Esophagus mucosa (tissue), 1 donor: ENCODE data around the gene GUCY2D. TPM values are rescaled to one million over a fixed set of nuclear protein-coding genes. Genes with fewer than 3 reads are reported as not detected.
A peak's percentile ranks its signal among the peaks of the same experiment; 100 is the strongest.
"Not testable (repeated sequence)": the region's sequence is repeated elsewhere in the genome, so short reads cannot be mapped to it uniquely, and the experiment has no call there.

Experiments used
- ATAC-seq: fragments of 200-7000 bp; cut with Tn5 transposase; one replicate; pipeline ENCODE4 v1.9.1; 2020
- total RNA-seq: library from RNA; stranded (reverse); gene quantifications from one replicate; pipeline ENCODE4 v1.2.4, GENCODE V29; 2023
- donor health status: DM: yes; HTN: yes; CAD: no.

GUCY2D gene
- total RNA-seq, 1 donor from 2014 or later = 3.5 TPM

DNA sequence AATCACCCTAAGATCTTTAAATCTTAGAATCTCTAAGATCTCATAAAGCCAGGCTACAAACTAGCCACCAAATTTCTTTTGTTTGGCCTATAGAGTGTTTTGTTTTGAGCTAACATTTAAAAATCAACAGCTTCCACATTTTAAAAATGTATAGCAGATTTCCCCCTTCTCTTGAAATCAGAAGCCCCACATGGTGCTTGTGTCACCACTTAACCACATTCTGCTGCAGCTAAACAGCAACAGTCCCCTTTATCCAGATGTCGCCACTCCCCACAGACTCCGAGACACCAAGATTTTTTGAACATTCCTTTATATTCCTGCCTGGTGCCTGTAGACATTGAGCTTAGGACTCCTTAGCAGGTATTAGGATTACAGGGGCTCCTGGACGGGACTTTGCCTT is 16.0 kb downstream of the GUCY2D start:
- no peak for ATAC-seq

DNA sequence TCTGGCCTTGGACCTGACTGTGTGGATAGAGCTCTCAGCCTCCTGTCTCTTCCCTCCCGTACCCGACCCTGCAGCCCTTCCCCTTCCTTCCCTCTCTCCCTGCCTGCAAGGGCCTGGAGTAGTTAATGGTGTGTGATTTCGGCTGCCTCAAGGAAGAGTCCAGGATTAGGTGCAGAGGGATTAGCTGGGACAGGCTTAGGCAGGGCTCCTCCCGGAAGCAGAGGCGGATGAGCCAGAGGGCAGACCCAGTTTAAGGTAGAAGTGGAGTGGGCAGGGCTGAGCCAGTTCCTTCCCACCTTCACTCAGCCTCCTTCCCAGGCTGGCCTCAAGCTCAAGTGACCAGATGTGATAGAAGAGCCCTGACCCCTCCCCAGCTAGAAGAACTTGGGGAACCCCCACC is 16.8 kb downstream of the GUCY2D start:
- peak; percentile 79 for ATAC-seq

DNA sequence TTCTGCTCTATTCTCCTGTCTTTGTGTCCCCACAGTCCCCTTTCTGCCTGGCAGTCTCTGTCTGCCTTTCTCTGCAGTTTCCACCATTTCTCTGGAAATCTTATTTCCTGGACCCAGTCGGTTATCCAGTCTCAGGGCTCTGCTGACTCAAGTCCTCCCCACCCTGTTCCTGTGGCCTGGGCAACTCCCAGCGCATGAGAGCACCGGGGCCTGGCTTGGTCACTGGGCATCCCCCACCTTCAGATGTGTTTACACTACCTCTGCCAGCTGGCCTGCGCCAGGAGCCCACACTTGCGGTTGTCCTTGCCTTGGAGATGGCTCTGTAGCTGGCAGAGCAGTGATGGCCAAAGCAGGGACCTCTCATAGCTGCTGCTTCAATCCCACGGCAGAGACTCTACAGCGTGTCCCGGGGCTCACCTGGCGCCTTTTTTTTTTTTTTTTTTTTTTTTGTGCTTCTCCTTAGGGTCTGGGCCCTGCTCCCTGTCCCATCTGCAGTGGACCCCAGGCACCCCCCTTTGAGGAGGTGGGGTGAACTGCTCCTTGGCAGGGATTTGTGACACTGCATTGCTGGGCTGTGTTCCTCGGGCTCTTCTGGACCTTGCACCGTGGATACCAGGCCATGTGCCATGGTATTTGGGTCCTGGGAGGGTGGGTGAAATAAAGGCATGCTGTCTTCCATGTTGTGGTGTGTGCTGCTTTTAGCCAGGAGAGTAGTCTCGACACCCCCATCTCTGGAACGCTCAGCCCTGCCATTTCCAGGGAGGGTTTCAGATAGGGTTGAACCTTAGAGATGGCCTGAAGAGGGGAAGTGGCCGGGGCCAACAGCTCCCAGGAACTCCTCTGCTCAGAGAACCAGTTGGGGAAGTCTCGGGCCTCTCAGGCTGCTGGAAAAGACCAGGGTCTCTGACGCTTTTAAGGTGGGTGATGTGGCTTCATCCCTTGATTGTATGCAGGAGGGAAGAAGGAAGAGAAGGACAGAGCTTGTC is 17.5 kb downstream of the GUCY2D start:
- ATAC-seq = peak; percentile 67

DNA sequence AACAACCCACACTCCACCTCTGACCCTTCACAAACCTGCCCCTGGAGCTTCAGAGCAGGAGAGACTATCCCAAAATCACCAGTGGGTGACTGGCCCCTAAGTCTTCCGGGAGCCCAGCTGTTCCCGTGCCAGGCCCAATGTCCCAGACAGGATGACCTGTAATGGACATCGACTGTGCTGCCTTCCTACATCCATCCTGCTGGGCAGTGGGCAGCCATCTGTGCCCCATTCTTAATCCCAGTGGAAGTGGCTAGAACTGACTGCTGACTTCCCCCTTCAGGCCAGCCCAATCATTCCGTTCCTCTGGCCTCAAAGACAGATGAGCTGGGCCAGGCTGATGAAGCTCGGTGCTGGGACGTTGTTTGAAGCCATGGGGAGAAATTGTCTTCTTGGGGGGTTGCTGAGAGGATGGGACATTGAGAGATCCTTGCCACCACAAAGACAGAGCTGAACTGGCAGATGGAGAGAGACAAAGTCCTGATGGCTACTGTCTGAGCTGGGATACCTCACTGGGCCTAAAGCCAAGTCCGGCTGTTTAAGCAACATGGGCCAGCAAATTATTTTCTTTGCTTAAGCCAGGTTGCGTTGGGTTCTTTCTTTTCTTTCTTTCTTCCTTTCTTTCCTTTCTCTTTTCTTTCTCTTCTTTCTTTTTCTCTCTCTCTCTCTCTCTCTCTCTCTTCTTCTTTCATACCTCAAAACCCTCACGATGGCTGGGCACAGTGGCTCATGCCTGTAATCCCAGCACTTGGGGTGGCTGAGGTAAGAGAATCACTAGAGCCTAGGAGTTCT is 18.6 kb downstream of the GUCY2D start:
- ATAC-seq = no peak

DNA sequence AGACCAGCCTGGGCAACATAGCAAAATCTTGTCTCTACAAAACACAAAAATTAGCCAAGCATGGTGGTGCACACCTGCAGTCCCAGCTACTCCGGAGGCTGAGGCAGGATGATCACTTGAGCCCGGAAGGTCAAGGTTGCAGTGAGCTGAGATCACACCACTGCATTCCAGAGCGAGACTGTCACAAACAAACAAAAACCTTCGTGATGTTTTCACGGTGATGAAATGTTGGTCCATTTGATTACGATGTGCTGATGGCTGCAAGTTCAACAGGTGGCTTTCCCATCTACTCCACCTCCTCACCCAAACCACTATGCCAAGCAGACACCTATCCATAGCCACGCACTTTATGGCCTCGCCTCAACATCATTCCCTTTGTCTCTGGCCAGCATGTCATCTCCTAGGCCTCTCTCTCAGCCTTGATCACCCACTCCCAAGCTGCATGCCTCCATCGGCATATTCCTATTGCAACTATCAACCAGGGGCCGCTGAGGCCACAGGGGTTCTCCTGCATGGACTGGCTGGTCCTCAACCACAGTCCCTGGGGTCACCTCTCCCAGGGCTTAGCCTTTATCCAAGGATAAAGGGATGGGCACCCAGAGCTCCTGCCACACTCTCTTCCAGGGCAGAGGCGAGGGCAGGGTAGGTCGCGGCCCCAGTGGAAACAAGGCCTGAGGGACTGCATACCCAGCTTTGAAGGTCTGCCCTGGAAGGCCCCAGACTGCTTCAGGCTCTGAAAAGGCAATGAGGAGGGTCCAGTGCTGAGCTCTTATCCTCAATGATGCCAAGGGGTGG is 19.3 kb downstream of the GUCY2D start:
- no peak for ATAC-seq

DNA sequence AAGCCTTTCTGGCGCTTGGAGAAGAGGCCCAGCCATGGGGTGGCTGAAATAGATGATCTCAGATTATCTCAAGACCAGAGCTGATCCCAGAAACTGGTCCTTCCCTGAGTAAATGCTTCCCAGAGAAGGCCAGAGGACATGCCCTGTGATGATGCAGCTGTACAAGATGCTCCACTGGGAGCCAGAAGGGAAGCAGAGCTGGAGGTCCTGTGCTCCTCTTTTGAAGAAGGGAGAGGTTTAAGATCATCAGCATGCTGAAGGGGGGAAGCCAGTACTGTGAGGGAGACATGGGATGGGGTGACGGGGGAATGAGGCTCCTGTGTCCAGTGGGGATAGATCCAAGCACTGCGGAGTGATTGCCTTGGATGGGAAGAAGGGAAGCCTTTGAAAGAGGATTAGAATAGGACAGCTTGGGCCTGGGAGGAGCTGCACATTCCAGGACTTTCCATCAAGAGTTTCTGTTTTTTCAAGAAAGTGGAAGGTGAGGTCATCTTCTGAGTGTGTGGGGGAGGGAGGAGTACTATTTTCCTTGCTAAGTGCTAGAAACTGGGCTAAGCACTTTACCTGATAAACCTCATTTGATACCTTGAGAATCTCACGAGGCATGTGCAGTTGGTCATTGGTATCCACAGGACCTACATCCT is 20.1 kb downstream of the GUCY2D start:
- ATAC-seq = no peak

DNA sequence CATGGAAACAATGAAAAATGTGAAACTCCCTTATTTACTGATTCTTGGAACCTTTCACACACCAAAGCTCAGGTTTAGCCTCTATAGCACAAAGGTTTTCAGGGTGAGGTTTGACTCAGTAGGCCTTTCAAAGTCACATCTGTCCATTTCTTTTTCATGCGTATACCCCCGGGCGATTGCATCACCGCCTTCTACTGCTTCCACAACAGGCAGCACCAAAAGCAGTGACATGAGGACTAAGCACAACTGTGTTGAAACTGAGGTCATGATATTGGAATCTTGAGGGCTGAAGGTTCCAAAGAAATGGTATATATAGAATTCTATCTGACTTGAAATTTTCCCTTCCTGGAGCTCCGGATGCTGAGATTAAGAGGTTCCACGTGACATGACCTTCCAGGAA is 21.7 kb downstream of the GUCY2D start:
- ATAC-seq = not testable (repeated sequence)

DNA sequence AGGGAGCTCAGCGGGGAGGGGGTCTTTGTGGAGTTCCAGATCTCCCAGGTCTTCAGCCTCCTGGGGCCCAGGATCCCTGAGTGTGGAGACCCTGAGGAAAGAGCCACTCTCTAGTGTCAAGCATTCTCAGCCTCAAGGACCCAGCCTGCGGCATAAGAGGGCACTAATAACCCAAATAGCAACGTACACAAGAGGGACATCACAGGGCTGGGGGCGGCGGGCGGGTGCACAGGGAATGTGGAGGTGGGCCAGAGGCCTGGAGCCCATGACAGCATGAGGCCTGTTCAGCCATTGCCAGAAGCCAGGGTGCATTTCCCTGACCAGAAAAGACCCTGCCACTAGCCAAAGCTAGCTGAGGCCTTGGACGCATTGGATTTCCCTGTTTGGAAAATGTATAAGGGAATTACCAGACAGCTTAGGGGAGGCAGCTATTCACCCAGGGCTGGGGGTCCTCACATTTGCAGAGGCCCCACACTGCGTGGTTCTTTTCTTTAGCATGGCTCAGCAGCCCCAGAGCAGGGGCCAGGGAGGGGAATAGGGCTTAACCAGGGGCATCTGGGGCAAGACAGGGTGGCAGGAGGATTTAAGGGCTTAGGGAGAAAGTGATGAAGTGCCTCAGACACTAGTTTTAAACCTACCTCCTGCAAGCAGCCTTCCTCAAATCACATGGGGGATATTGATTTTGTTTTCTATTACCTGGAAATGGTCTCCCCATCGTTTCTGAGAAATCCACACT is 22.9 kb downstream of the GUCY2D start:
- no peak for ATAC-seq

DNA sequence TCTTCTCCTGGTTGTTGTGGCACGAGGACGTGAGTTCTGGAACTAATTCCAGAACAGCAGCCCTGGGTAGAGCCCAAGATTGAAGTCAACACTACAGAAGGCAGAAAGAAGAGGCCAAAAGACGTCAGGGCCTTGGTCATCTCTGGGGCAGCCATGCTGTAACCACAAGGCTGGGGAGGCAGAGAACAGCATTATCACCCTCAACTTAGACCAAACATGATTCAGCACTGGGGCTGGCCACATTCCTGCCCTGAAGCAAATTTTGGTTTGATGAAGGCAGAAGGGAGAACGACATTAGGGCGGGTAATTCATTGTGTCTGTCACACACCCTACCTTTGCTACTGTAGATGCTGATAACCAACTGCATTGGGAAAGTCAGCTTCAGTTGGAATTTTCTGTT is 26.7 kb downstream of the GUCY2D start:
- peak; percentile 71 for ATAC-seq

DNA sequence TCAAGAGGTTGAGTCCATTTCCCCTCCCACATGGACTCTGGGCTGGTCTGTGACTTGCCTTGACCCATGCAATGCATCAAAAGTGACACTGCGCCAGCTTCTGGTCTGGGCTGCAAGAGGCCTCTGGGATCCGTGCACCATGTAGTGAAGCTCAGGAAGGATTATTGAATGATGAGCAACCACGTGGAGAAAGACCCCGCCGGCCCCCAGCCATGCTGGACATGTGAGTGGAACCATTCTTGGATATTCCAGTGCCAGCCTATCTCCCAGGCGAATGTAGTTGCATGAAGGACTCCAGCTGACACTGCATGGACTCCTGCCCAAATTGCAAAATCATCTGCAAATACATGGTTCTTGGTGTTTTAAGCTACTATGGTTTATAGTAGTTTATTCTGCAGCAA is 28.8 kb downstream of the GUCY2D start:
- no peak for ATAC-seq

DNA sequence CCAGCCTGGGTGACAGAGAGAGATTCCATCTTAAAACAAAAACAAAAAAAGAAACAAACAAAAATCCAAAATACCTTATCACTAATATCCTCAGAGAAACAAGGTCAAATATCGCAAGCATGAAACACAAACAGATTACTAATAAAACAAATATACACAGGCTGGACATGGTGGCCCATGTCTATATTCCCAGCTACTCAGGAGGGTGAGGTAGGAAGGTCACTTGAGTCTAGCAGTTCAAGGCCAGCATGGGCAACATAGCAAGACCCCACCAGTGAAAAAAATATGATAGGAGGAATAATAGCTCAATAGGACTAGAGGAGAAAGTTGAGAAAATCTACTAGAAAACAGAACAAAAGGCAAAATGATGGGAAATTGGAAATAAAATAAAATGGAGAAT is 29.5 kb downstream of the GUCY2D start:
- ATAC-seq = no peak

DNA sequence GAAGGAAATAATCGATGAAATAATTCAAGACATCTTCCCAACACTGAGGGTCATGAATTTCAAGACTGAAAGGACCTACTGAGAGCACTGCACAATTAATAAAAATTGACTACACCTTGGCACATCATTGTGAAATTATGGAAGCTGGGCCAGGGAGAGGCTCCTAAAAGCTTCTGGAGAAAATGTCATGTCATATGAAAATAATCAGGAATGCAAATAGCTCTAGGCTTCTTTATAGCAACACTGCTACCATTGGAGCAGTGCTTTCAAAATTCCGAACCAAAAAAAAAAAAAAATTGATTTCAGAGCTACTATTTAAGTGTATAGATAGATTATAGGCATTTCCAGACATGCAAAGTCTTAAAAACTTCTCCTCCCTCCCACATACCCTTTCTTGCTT is 30.0 kb downstream of the GUCY2D start:
- no peak for ATAC-seq

DNA sequence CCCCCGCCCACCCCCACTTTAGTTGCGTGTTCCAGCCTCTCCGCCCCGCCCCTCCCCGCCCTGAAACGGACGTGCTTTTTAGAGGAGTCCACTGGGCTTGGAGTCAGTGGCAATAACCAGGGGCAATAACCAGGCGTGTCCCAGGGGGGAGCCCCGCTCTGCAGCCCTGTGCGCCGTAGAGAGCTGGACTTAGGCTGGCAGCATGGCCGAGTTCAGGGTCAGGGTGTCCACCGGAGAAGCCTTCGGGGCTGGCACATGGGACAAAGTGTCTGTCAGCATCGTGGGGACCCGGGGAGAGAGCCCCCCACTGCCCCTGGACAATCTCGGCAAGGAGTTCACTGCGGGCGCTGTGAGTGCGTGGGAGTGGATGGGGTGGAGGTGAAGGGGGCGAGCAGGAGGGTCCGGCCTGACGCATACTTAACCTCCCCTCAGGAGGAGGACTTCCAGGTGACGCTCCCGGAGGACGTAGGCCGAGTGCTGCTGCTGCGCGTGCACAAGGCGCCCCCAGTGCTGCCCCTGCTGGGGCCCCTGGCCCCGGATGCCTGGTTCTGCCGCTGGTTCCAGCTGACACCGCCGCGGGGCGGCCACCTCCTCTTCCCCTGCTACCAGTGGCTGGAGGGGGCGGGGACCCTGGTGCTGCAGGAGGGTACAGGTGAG is 36.7 kb downstream of the GUCY2D start, which contains the start of gene ALOX15B:
ALOX15B (plus strand) TSS at position 106 of the 657 bp plus-strand sequence; CDS start at position 203, 97 bp downstream.
- ATAC-seq = peak; percentile 54

DNA sequence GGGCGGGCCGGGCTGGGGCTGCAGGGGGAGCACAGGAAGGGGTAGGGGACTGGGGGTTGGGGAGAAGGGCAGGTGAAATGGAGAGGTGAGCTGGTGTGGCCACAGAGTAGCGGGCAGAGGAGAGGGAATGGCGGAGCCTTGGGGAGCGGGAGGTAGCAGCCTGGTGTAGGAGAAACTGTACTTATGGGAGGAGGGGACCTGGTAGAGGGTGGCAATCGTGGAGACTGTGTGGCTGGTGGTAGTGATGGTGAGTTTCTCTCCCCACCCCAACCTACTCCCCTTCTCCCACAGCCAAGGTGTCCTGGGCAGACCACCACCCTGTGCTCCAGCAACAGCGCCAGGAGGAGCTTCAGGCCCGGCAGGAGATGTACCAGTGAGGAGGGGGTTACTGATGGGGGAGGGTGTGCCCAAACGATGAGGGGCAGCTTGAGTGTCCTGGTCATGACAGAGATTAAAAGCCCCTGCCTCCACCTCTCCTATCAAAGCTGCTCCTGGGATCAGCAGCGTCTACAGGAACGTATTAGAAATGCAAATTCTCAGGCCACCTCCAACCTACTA is 37.3 kb downstream of the GUCY2D start:
- peak; percentile 14 for ATAC-seq

DNA sequence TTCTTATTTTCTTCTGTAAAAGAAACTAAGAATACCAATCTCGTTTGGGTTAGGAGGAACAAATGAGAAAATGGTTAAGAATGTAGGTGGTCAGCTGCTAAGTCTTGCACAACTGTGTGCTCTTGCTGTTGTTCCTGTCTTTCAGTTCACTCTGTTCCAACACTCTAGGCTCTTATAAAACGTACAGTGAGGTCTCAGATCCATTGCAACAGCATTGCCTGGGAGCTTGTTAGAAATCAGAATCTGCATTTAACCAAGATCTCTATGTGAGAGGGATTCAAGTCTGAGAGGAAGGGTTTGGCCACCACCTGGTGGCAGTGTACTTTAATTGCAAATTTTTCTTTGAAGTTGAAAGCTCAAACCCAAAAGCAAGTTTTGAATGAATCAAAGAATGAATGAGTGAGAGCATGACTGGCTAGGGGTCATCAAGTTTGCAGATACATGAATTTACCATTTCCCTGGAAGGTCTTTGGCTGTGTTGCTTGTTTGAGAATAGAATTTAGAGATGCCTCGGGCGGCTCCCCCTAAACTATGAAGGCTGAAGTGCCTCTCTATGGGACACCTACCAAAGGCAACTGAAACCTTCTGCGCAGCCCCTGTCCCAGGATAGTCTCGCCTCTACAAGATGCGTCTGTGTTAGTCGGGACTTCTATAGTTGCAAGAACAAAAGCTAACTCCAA is 39.0 kb downstream of the GUCY2D start:
- peak; percentile 37 for ATAC-seq

DNA sequence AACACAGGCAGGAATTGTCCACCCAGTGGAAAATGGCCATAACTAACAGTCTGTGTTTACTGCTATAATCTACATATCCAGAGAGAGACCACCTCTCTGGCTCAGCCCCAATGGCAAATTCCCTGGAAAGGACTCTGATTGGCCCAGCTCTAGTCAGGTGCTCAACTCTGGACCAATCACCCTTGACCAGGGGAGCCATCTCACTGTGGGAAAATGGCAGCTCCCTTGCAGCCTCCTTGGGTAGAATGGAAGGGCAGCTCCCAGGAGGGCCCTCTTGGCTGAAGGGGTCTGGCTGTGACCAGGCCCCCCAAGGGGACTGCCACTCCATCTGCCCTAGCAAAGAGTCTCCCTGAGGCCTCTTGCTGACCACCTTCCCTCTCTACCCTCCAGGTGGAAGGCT is 39.6 kb downstream of the GUCY2D start:
- no peak for ATAC-seq

DNA sequence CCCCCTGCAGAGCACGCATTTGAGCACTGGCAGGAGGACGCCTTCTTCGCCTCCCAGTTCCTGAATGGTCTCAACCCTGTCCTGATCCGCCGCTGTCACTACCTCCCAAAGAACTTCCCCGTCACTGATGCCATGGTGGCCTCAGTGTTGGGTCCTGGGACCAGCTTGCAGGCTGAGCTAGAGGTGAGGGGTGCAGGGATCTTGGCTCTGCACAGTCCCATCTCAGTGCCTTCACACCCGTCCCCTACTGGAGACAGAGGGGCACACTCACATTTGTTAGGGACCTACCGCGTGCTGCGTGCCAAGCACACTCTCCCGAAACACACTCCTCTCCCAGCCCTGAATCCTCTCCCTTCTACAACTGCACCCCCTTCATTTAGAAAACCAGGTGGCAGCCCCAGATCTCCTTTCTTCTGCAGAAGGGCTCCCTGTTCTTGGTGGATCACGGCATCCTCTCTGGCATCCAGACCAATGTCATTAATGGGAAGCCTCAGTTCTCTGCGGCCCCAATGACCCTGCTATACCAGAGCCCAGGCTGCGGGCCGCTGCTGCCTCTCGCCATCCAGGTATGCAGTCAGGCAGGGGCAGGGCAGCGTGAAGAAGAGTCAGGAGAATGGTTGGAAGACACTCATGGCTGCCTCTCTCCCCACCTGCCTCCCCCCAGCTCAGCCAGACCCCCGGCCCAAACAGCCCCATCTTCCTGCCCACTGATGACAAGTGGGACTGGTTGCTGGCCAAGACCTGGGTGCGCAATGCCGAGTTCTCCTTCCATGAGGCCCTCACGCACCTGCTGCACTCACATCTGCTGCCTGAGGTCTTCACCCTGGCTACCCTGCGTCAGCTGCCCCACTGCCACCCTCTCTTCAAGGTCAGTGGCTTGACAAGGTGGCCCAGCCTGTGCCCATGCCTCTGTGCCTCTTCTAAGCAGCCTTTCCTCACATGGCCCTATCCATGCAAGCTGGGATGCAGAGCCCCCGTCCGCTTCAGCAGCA is 42.7 kb downstream of the GUCY2D start:
- no peak for ATAC-seq

DNA sequence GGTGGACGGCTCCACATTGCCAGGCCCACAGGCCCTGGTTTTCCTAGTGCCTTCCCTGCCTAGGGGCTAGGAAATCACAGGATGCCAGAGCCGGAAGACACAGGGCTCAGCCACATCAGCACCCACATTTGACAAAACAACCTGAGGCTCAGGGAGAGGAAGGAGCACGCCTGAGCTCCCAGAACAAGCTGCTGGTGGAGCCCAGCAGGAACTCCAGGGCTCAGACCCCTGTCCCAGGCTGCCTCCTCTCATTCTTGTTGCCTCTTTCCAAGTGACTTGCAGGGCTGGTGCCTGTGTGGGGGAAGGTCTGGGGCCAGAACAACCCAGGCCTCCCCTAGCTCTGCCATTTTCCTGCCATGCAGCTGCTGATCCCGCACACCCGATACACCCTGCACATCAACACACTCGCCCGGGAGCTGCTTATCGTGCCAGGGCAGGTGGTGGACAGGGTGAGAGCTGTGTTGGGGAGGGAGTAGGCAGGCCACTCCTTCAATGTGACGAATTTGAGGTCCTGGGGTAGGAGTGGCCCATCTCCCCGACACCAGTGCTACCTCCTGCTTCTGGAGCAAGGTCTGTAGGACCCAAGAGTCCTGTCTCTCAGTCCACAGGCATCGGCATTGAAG is 44.0 kb downstream of the GUCY2D start:
- ATAC-seq = peak; percentile 17
